ENCODE results near the gene GALK2.

- TF ChIP-seq SIN3A (IDR thresholded peaks at IDR 0.05; ENCODE audit: borderline replicate concordance, insufficient read depth, low read length) (no peak), TAF1 (IDR thresholded peaks at IDR 0.05; ENCODE audit: borderline replicate concordance, insufficient read depth, low read length) (no peak), POLR2AphosphoS5 (IDR thresholded peaks at IDR 0.05; ENCODE audit: low read depth, low read length) (no peak)
These were observed 12.1 kb downstream of the GALK2 start for GRCh38 chr15:49182128-49182527.
